GM12872 (cell line): ENCODE results near the gene P2RX6.

Experiments used
- TF ChIP-seq, protein P1 (sequence below): IDR thresholded peaks from 3 replicates; pipeline ENCODE4 v1.5.1; 2011; ENCODE audit warnings: low read depth, mild to moderate bottlenecking, low read length, moderate library complexity; ENCODE audit not compliant: insufficient read depth

The P2RX6 gene

DNA sequence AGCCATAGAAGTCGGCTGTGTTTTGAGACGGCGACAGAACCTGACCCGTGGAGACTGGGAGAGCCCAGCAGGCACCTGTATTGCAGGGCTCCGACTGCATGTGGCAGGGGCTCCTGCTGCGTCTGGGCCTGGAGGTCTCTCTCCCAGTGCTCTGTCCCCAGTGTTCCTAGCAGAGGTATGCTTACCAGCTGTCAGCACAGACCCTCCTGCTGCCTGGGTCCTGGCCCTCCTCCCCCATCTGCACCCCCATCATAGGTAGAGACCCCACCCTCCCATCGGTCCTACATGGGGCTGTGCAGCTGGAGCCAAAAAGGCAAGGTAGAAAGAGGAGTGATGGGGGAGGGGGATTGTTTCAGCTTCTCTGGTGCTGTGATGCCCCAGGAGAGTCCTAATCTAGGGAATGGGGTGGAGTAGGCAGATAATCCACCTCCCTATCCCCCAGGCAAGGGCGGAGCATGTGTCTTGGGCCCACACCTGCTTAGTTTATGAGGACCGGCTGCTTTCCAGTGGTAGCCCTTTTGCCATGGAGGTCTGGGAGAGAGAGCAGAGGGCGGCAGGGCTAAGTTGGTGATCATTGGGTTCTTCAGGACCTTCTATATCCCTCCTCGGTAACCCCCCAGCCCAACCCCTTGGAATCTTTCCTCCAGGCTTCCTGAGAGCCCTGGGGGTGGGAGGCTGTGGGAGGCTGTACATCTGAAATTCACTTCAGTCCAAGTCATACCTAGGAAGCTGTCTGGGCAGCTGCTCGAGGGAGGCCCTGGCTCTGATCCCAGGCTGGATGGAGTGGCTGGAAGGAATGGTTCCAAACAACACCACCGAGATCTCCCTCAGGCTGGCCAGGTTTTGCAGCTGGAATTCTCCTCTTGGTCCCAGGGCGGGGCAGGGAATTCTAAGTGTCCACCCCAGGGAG is 12.1 kb downstream of the P2RX6 start:
- TF ChIP-seq, protein P1, sequence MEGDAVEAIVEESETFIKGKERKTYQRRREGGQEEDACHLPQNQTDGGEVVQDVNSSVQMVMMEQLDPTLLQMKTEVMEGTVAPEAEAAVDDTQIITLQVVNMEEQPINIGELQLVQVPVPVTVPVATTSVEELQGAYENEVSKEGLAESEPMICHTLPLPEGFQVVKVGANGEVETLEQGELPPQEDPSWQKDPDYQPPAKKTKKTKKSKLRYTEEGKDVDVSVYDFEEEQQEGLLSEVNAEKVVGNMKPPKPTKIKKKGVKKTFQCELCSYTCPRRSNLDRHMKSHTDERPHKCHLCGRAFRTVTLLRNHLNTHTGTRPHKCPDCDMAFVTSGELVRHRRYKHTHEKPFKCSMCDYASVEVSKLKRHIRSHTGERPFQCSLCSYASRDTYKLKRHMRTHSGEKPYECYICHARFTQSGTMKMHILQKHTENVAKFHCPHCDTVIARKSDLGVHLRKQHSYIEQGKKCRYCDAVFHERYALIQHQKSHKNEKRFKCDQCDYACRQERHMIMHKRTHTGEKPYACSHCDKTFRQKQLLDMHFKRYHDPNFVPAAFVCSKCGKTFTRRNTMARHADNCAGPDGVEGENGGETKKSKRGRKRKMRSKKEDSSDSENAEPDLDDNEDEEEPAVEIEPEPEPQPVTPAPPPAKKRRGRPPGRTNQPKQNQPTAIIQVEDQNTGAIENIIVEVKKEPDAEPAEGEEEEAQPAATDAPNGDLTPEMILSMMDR = no peak

DNA sequence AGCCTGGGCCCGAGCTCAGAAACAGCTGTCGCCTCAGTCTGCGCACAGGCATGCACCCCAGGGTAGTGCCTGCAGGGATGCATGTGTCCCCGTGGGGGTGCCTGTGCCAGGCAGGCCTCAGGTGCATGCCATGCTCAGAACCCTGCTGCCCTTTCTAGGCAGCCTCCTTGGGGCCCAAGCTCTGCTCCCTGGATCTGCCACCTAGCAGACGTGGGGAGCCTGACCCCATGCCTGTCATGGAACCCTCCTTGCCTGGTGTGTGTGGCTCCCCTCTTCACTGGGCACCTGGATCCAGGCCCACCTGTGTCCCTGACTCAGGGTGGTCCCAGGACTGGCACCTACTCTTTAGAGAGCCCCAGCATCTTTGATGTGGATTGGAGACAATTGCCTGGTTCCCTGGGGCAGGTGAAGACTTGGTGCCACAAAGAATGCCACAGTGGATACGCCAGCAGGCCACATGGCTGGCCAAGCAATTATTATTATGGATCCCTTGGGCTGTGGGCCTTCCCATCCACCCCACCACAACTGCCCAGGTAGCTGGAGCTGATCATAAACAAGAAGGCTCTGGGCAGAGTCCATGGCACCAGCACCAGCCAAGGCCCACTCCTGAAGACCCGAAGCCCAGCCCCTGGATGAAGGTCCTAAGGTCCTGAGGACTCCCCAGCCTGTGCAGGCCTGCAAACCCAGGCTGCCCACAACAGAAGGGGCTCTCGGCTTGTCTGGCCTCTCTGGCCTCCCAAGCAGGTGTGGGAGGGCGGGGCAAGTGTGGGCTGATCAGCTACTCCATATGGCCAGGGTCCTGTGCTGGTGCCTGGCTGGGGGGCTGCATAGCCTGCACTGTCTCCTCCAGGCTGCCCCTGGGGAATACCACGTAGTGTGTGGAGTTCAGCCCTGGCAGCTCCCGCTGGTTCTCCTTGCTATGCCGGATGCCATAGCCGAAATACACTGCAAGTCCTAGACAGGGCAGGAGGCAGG is 13.6 kb downstream of the P2RX6 start:
- TF ChIP-seq, protein P1 = no peak

DNA sequence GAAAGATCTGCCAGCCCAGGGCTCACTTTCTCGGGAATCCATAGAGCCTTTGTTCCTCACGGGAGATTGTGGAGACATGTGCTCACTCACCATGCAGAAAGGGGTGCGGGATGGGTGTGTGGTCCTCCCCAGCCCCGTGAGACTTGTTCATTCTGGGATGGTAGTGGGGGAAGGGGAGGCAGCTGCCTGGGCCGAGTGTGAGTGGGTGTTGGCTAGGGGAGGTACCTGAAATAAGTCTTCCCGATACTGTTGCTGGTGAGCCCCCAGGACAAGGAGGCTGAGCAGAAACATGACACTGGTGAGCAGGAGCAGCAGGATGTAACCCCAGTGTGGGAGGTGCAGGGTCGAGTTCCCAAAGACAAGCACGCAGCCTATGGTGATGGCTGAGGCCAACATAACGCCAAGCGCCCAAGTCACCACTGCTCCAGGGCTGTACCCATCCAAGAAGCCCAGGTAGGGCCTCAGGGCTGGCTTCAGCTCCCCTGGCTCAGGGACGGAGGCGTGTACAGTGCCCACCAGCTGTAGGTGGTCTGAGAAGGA is 14.6 kb downstream of the P2RX6 start:
- TF ChIP-seq, protein P1 = no peak

DNA sequence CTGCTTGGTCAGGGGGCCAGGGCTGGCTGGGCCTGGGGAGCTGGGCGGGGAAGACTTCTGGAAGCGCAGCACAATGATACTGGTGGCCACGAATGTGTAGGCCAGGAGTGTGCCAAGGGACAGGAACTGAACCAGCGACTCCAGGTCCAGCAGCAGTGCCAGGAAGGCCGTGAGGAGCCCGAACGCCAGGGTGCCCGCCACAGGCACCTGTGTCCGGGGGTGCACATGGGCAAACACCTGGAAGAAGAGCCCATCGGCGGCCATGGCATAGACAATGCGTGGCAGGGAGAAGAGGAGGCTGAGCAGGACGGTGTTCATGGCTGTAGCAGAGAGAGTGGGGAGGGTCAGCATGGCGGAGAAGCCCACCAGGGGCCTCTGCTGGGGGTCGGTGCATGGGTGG is 15.1 kb downstream of the P2RX6 start:
- TF ChIP-seq, protein P1 = no peak

DNA sequence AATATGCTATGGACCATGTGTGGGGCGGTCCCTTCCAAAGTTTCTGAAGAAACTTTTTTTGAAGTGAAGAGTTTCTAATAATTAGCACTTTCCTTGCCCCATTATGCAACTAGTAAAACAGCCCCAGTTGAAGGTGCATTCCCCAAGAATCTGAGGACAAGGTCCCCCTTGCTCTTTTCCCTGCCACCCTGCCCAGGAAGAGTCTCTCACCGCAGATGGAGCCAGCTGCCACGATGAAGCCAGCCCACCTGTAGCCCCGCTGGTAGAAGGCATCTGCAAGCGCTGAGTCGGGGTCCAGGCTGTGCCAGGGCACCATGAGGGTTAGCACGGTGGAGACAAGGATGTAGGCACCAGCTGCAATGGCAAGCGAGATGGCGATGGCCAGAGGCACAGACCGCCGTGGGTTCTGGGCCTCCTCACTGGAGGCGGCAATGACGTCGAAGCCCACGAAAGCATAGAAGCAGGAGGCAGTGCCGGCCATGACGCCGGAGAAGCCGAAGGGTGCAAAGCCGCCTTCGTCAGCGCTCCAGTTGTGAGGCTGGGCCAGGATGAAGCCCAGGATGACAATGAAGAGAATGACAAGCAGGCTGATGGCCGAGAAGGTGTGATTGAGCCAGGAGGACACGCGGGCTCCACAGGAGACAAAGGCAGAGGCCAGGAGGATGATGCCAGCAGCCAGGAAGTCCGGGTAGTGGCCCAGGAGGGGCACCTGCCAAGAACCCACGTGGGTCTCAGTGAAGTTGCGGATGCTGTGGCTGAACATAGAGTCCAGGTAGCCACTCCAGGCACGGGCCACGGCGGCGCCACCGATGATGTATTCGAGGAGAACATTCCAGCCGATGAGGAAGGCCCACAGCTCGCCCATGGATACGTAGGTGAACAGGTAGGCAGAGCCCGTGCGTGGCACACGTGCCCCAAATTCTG is 15.9 kb downstream of the P2RX6 start:
- TF ChIP-seq, protein P1 = no peak

DNA sequence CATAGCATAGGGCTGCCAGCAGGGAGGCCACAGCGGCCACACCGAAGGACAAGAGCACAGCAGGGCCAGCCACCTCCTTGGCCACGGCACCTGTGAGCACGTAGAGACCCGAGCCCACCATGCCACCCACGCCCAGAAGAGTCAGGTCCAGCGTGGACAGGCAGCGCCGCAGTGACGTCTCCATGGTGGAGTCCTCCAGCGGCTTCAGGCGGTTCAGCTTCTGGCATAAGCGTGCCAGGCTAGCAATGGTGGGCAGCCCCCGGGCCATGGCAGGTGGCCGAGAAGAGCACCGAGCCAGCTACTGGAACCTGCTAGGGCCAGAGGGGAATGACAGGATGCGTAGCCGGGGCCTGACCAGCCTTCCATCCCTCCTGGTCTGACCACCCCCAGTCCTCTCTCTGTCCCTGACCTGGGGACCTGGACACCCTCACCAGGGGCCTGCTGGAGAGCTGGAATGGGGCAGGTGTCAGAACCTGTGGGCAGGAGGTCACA is 16.6 kb downstream of the P2RX6 start:
- TF ChIP-seq, protein P1 = no peak
